GM19240 (cell line): ENCODE measurements around the gene SCYL2.
"Not testable (repeated sequence)": the region's sequence is repeated elsewhere in the genome, so short reads cannot be mapped to it uniquely, and the experiment has no call there.

ENCODE experiments used
- DNase-seq: peaks from one replicate; pipeline ENCODE4 v3.0.0; 2011; ENCODE audit warnings: low spot score; ENCODE audit not compliant: insufficient read length

The SCYL2 gene

DNA sequence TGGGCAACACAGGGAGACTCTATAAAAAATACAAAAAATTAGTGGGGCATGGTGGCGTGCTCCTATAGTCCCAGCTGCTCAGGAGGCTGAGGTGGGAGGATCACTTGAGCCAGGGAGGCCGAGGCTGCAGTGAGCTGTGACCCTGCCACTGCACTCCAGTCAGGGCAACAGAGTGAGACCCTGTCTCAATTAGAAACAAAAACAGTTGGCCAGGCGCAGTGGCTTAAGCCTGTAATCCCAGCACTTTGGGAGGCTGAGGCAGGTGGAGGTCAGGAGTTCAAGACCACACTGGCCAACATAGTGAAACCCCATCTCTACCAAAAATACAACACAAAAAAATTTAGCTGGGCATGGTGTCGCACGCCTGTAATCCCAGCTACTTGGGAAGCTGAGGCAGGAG lies 1.9 kb upstream of the SCYL2 start:
- DNase-seq = not testable (repeated sequence)

GRCh38 chr12:100265732-100266584 lies 1.0 kb upstream of the SCYL2 start:
- DNase-seq = no peak

GRCh38 chr12:100266585-100266834 lies 467 bp upstream of the SCYL2 start:
- peak; percentile 75 for DNase-seq

DNA sequence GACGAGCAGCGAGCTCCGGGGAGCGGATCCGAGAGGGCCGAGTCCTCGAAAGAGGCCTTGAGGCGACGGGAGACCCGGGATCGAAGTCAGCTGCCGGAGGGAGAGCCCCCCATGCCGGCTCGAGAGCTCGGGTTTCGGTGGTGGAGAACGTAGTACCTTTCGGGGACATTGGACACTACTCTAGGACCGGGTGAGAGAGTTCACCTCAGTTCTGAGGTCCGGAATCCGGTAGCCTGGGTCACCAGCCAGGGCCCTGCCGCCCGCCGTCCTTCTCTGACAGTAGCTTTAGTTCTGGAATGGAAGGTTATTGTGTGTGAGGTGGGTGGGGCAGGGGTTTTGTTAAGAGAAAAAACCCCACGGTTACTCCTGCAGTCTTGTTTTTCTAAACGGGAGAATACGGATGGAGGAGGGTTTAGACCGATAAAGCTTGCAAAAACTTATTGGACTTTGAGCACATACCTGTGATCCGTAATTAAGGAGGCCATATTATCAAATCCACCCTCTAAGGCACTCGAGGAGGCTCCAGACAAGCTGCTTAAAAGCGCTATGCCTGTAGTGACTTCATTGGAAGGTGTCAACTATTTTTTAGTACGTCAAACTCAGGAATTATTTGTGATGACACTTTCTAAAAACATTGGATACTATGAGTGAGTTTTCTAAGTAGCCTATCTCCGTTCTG lies 765 bp downstream of the SCYL2 start:
- DNase-seq = no peak

GRCh38 chr12:100268835-100269564 lies 2.0 kb downstream of the SCYL2 start:
- no peak for DNase-seq

- DNase-seq = no peak
Measured at GRCh38 chr12:100273782-100274181, 6.8 kb downstream of the SCYL2 start.

DNA sequence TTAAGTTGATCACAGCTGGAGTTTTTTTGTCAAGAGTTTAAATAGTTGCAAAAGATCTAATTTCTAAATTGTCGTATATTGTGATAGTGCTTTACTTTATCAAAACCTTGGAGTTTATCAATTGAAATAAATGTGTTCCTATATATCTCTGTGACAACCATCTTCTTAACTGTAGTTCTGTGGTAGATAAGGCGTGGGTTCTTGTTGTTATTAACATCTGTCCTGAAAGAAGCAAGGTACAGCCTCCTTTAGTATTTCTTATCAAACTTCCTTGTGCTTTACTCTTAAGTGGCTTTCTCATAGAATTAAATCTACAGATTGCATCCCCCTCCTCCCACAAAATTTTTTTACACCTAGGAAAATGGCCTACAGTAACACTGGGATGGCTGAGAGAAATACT lies 7.3 kb downstream of the SCYL2 start:
- DNase-seq = no peak

GRCh38 chr12:100279159-100279558 lies 12.2 kb downstream of the SCYL2 start:
- no peak for DNase-seq

GRCh38 chr12:100279607-100280244 lies 12.7 kb downstream of the SCYL2 start:
- DNase-seq = no peak

- DNase-seq = not testable (repeated sequence)
Measured at GRCh38 chr12:100284556-100284955, 17.6 kb downstream of the SCYL2 start.

DNA sequence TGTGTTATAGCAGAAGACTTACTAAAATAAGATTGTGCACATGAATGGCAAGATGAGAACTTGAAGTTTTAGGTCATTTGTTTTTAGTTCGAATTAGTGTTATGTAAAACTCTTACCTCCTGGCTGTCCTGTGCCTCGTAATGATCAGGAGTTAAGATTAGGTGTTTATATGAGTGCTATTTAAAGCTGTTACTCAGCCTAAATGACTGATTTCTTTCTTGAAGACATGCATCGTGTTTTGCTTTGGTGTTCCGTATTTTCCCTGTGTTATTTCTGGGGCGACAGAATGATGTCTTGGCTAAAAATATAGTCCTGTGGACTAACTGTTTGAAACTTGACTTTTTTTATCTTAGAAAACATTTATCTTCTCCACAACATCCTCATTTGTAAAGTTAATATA lies 22.1 kb downstream of the SCYL2 start:
- DNase-seq = no peak

GRCh38 chr12:100290016-100290415 lies 23.0 kb downstream of the SCYL2 start:
- DNase-seq = no peak

GRCh38 chr12:100293017-100293416 lies 26.0 kb downstream of the SCYL2 start:
- no peak for DNase-seq

- DNase-seq = not testable (repeated sequence)
Measured at GRCh38 chr12:100294366-100294765, 27.4 kb downstream of the SCYL2 start.

GRCh38 chr12:100295764-100296555 lies 29.0 kb downstream of the SCYL2 start:
- no peak for DNase-seq

GRCh38 chr12:100302081-100302480 lies 35.1 kb downstream of the SCYL2 start:
- DNase-seq = no peak

DNA sequence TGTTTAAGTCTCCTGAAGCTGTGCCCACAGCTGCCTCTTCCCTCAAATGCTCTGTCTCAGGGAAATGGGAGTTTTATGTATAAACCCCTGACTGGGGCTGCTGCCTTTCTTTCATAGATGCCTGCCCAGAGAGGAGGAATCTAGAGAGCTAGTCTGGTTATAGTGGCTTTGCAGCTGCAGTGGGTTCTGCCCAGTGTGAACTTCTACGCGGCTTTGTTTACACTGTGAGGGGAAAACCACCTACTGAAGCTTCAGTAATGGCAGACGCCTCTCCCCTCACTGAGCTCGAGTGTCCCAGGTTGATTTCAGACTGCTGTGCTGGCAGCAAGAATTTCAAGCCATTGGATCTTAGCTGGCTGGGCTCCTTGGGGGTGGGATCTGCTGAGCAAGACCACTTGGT lies 36.9 kb downstream of the SCYL2 start:
- DNase-seq = no peak

DNA sequence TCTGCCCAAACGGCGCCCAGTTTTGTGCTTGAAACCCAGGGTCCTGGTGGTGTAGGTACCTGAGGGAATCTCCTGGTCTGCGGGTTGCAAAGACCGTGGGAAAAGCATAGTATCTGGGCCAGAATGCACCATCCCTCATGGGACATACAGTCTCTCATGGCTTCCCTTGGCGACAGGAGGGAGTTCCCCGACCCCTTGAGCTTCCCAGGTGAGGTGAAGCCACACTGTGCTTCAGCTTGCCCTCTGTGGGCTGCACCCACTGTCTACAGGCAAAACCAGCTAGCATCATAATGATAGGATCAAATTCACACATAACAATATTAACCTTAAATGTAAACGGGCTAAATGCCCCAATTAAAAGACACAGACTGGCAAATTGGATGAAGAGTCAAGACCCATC lies 37.4 kb downstream of the SCYL2 start:
- not testable (repeated sequence) for DNase-seq

DNA sequence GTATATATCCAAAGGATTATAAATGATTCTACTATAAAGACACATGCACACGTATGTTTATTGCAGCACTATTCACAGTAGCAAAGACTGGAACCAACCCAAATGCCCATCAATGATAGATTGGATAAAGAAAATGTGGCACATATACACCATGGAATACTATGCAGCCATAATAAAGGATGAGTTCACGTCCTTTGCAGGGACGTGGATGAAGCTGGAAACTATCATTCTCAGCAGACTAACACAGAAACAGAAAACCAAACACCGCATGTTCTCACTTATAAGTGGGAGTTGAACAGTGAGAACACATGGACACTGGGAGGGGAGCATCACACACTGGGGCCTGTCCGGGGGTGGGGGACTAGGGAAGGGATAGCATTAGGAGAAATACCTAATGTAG lies 41.2 kb downstream of the SCYL2 start:
- not testable (repeated sequence) for DNase-seq

GRCh38 chr12:100311317-100311716 lies 44.3 kb downstream of the SCYL2 start:
- no peak for DNase-seq

- DNase-seq = no peak
Measured at GRCh38 chr12:100317371-100317770, 50.4 kb downstream of the SCYL2 start.
